Brain microvascular endothelial cell (primary cell): ENCODE measurements around the gene LNX2.

ENCODE experiments used
- DNase-seq: peaks from one replicate; pipeline ENCODE4 v3.0.0-alpha.2; 2020
- H3K27ac ChIP-seq: fragments of 250-450 bp; sonication (Bioruptor Pico); 2 replicates; pipeline ENCODE4 v1.5.1; 2020; ENCODE audit warnings: mild to moderate bottlenecking, moderate library complexity
- H3K27me3 ChIP-seq: fragments of 250-450 bp; sonication (Bioruptor Pico); replicated peaks from 2 replicates; pipeline ENCODE4 v1.5.1; 2020; ENCODE audit warnings: mild to moderate bottlenecking
- H3K36me3 ChIP-seq: fragments of 250-450 bp; sonication (Bioruptor Pico); replicated peaks from 2 replicates; pipeline ENCODE4 v1.5.1; 2020; ENCODE audit warnings: mild to moderate bottlenecking
- H3K4me3 ChIP-seq: 2 replicates; pipeline ENCODE4 v1.5.1; 2011; ENCODE audit warnings: low read depth, mild to moderate bottlenecking, control low read depth, low read length, moderate library complexity
- in situ Hi-C: cut with HindIII; loops from 2 replicates; pipeline ENCODE4 v1.10.0; 2017; ENCODE audit warnings: low sequenced_read_pairs, low pct_ligation_motif_present
- TF ChIP-seq, protein P1 (sequence below): IDR thresholded peaks from 2 replicates; pipeline ENCODE4 v1.5.1; 2011; ENCODE audit warnings: low read depth, mild to moderate bottlenecking, moderate library complexity, low read length, control low read depth, inconsistent platforms; ENCODE audit errors: missing control alignments

LNX2 gene

GRCh38 chr13:27587095-27587746 is 33.1 kb downstream of the LNX2 start:
- Histone ChIP-seq H3K27me3 (no peaks in the 10 kb centered on the region), H3K27ac (no peak overlapping the region), H3K36me3 (no peaks in the 10 kb centered on the region), H3K4me3 (no peak overlapping the region)
- DNase-seq: no peak
- in situ Hi-C loops: no loop called here
- TF ChIP-seq, protein P1, sequence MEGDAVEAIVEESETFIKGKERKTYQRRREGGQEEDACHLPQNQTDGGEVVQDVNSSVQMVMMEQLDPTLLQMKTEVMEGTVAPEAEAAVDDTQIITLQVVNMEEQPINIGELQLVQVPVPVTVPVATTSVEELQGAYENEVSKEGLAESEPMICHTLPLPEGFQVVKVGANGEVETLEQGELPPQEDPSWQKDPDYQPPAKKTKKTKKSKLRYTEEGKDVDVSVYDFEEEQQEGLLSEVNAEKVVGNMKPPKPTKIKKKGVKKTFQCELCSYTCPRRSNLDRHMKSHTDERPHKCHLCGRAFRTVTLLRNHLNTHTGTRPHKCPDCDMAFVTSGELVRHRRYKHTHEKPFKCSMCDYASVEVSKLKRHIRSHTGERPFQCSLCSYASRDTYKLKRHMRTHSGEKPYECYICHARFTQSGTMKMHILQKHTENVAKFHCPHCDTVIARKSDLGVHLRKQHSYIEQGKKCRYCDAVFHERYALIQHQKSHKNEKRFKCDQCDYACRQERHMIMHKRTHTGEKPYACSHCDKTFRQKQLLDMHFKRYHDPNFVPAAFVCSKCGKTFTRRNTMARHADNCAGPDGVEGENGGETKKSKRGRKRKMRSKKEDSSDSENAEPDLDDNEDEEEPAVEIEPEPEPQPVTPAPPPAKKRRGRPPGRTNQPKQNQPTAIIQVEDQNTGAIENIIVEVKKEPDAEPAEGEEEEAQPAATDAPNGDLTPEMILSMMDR: no peak

- H3K36me3 ChIP-seq: no peaks in the 10 kb centered on the region
- TF ChIP-seq, protein P1: no peak
- no peak overlapping the region for H3K4me3 ChIP-seq
- no peaks in the 10 kb centered on the region for H3K27me3 ChIP-seq
- peak; percentile 39 for DNase-seq
- in situ Hi-C loops: no loop called here
- H3K27ac ChIP-seq: peak overlapping the region; percentile 42
These were observed 36.7 kb downstream of the LNX2 start for GRCh38 chr13:27583645-27584044.

- peak; percentile 81 for DNase-seq
- Histone ChIP-seq H3K27ac (peak overlapping the region; percentile 36), H3K4me3 (no peak overlapping the region), H3K27me3 (no peaks in the 10 kb centered on the region), H3K36me3 (no peaks in the 10 kb centered on the region)
- in situ Hi-C loops: no loop called here
- TF ChIP-seq, protein P1: no peak
These were observed 42.0 kb downstream of the LNX2 start for GRCh38 chr13:27578121-27579030.

- TF ChIP-seq, protein P1: no peak
- no peak overlapping the region for H3K27ac ChIP-seq
- in situ Hi-C loops: no loop called here
- H3K27me3 ChIP-seq: no peaks in the 10 kb centered on the region
- no peak overlapping the region for H3K4me3 ChIP-seq
- no peak for DNase-seq
- H3K36me3 ChIP-seq: no peaks in the 10 kb centered on the region
These were observed 45.7 kb downstream of the LNX2 start for GRCh38 chr13:27574661-27575060.

- peak; percentile 65 for DNase-seq
- TF ChIP-seq, protein P1: no peak
- in situ Hi-C loops: no loop called here
- H3K27me3 ChIP-seq: no peaks in the 10 kb centered on the region
- no peaks in the 10 kb centered on the region for H3K36me3 ChIP-seq
- peak overlapping the region; percentile 86 for H3K27ac ChIP-seq
- H3K4me3 ChIP-seq: no peak overlapping the region
These were observed 47.1 kb downstream of the LNX2 start for GRCh38 chr13:27573265-27573664.
